Neural cell (in vitro differentiated cells): ENCODE measurements around the gene PDE4D. TPM values are rescaled to one million over a fixed set of nuclear protein-coding genes. Genes with fewer than 3 reads are reported as not detected.

ENCODE experiments used
- H2AFZ ChIP-seq: fragments of 200-600, 300-800 bp; sonication (generic), shearing (Covaris generic); 2 replicates; pipeline ENCODE4 v1.6.0; 2014; ENCODE audit warnings: low read depth, mild to moderate bottlenecking, antibody characterized with exemption, low read length, moderate library complexity
- H3F3A ChIP-seq: fragments of 200-600 bp; shearing (Covaris generic); 2 replicates; pipeline ENCODE4 v1.6.1; 2016; ENCODE audit warnings: mild to moderate bottlenecking, moderate library complexity, mixed read lengths, antibody characterized with exemption, low read length; ENCODE audit not compliant: insufficient read depth, poor library complexity, severe bottlenecking
- H3K27ac ChIP-seq: fragments of 200-600, 300-800 bp; sonication (generic), shearing (Covaris generic); 2 replicates; pipeline ENCODE4 v1.5.1; 2014; ENCODE audit warnings: mild to moderate bottlenecking, low read length, moderate library complexity
- H3K27me3 ChIP-seq: fragments of 300-800, 200-600 bp; sonication (generic), shearing (Covaris generic); 2 replicates; pipeline ENCODE4 v1.6.0; 2014; ENCODE audit warnings: mild to moderate bottlenecking, low read depth, low read length, moderate library complexity; ENCODE audit not compliant: insufficient read depth
- H3K36me3 ChIP-seq: fragments of 300-800, 200-600 bp; sonication (generic), shearing (Covaris generic); 2 replicates; pipeline ENCODE4 v1.5.1; 2014; ENCODE audit warnings: mild to moderate bottlenecking, antibody characterized with exemption, low read length, moderate library complexity; ENCODE audit not compliant: insufficient read depth
- H3K4me2 ChIP-seq: fragments of 300-800, 200-600 bp; sonication (generic), shearing (Covaris generic); 2 replicates; pipeline ENCODE4 v1.6.0; 2014; ENCODE audit warnings: mild to moderate bottlenecking, low read length
- H3K4me3 ChIP-seq: fragments of 300-800, 200-600 bp; sonication (generic), shearing (Covaris generic); 2 replicates; pipeline ENCODE4 v1.5.1; 2014; ENCODE audit warnings: mild to moderate bottlenecking, low read length, moderate library complexity
- H3K79me2 ChIP-seq: fragments of 200-600 bp; shearing (Covaris generic); replicated peaks from 2 replicates; pipeline ENCODE4 v1.6.0; 2014; ENCODE audit warnings: mild to moderate bottlenecking, low read length, moderate library complexity; ENCODE audit not compliant: insufficient read depth
- H3K9ac ChIP-seq: fragments of 300-800, 200-600 bp; sonication (generic), shearing (Covaris generic); 2 replicates; pipeline ENCODE4 v1.6.1; 2016; ENCODE audit warnings: mild to moderate bottlenecking, low read length, mixed read lengths
- H3K9me2 ChIP-seq: fragments of 200-600 bp; shearing (Covaris generic); 2 replicates; pipeline ENCODE4 v1.6.1; 2016; ENCODE audit warnings: mild to moderate bottlenecking, low read length, mixed read lengths; ENCODE audit not compliant: insufficient read depth
- H3K9me3 ChIP-seq: fragments of 200-600, 300-800 bp; sonication (generic), shearing (Covaris generic); 2 replicates; pipeline ENCODE4 v1.6.1; 2016; ENCODE audit warnings: mild to moderate bottlenecking, mixed run types, low read length, moderate library complexity, mixed read lengths
- H4K20me1 ChIP-seq: fragments of 200-600 bp; shearing (Covaris generic); 2 replicates; pipeline ENCODE4 v1.6.1; 2016; ENCODE audit warnings: mild to moderate bottlenecking, mixed run types; ENCODE audit not compliant: insufficient read depth
- CTCF ChIP-seq: fragments of 450-650 bp; IDR thresholded peaks from 2 replicates; pipeline ENCODE4 v1.5.1; 2014; ENCODE audit warnings: antibody characterized with exemption, mild to moderate bottlenecking, moderate library complexity; ENCODE audit not compliant: poor library complexity, severe bottlenecking
- EZH2 ChIP-seq: fragments of 200-600, 300-800 bp; shearing (Covaris generic), sonication (generic); IDR thresholded peaks from 2 replicates; pipeline ENCODE4 v1.6.1; 2014; ENCODE audit warnings: antibody characterized with exemption, low read length, borderline replicate concordance, mild to moderate bottlenecking; ENCODE audit not compliant: insufficient read depth, poor library complexity, severe bottlenecking
- MXI1 ChIP-seq: fragments of 450-650 bp; conservative IDR thresholded peaks from 2 replicates; pipeline ENCODE4 v1.6.1; 2014; ENCODE audit warnings: antibody characterized with exemption, mild to moderate bottlenecking; ENCODE audit not compliant: poor library complexity, severe bottlenecking
- POLR2AphosphoS5 ChIP-seq: IDR thresholded peaks from 2 replicates; pipeline ENCODE4 v1.6.1; 2012
- RAD21 ChIP-seq: fragments of 450-650 bp; conservative IDR thresholded peaks from 2 replicates; pipeline ENCODE4 v1.6.1; 2014; ENCODE audit warnings: antibody characterized with exemption, mild to moderate bottlenecking, moderate library complexity
- REST ChIP-seq: IDR thresholded peaks from 2 replicates; pipeline ENCODE4 v1.6.1; 2012; ENCODE audit warnings: borderline replicate concordance
- SMC3 ChIP-seq: fragments of 450-650 bp; conservative IDR thresholded peaks from 2 replicates; pipeline ENCODE4 v1.6.1; 2014; ENCODE audit warnings: antibody characterized with exemption, mild to moderate bottlenecking, moderate library complexity; ENCODE audit not compliant: poor library complexity
- TAF1 ChIP-seq: IDR thresholded peaks from 2 replicates; pipeline ENCODE4 v1.6.1; 2012; ENCODE audit warnings: low read depth
- polyA plus RNA-seq: library from polyadenylated mRNA; depleted of rRNA; stranded (reverse); fragments of >200 nt; gene quantifications from 2 replicates; pipeline ENCODE4 v1.2.3, GENCODE V29; 2014

Gene PDE4D
- polyA plus RNA-seq, 1 donor from 2014 or later = 42.8 TPM

- no peak overlapping the region for H3K27ac ChIP-seq
- H3K9me3 ChIP-seq = no peaks in the 10 kb centered on the region
- TF ChIP-seq POLR2AphosphoS5 (no peak), CTCF (no peak), SMC3 (no peak), RAD21 (no peak), MXI1 (no peak), REST (no peak), TAF1 (no peak)
- no peaks in the 10 kb centered on the region for H3F3A ChIP-seq
- no peaks in the 10 kb centered on the region for H3K79me2 ChIP-seq
- H3K9me2 ChIP-seq = no peaks in the 10 kb centered on the region
- no peak overlapping the region for H3K9ac ChIP-seq
- H3K4me3 ChIP-seq = no peak overlapping the region
- no peaks in the 10 kb centered on the region for H4K20me1 ChIP-seq
- H3K27me3 ChIP-seq = no peaks in the 10 kb centered on the region
- no peaks in the 10 kb centered on the region for H3K36me3 ChIP-seq
- H2AFZ ChIP-seq = no peak overlapping the region
- H3K4me2 ChIP-seq = no peak overlapping the region
These were observed 232.2 kb downstream of the PDE4D start for GRCh38 chr5:59661311-59661710.

- H4K20me1 ChIP-seq = no peaks in the 10 kb centered on the region
- H3K27ac ChIP-seq = no peak overlapping the region
- H3K27me3 ChIP-seq = no peaks in the 10 kb centered on the region
- H3K9me2 ChIP-seq = no peaks in the 10 kb centered on the region
- no peak overlapping the region for H3K4me2 ChIP-seq
- H3K9ac ChIP-seq = no peak overlapping the region
- no peaks in the 10 kb centered on the region for H3K36me3 ChIP-seq
- no peaks in the 10 kb centered on the region for H3F3A ChIP-seq
- no peaks in the 10 kb centered on the region for H3K9me3 ChIP-seq
- no peaks in the 10 kb centered on the region for H3K79me2 ChIP-seq
- H3K4me3 ChIP-seq = no peak overlapping the region
- H2AFZ ChIP-seq = no peak overlapping the region
- TF ChIP-seq REST (no peak), CTCF (peak; percentile 39), SMC3 (peak; percentile 29), MXI1 (no peak), TAF1 (no peak), RAD21 (peak; percentile 50), EZH2 (no peak)
These were observed 232.8 kb downstream of the PDE4D start for GRCh38 chr5:59660737-59661136.
